Activated CD8-positive, alpha-beta memory T cell treated with anti-CD3 and anti-CD28 coated beads, Interleukin-2, amount 50 U/mL, for 24 hours (primary cell): ENCODE data around the gene WEE2.

Experiments
- DNase-seq: peaks from one replicate; pipeline ENCODE4 v3.0.0-alpha.2; 2020; ENCODE audit errors: extremely low read depth

Gene WEE2

DNA sequence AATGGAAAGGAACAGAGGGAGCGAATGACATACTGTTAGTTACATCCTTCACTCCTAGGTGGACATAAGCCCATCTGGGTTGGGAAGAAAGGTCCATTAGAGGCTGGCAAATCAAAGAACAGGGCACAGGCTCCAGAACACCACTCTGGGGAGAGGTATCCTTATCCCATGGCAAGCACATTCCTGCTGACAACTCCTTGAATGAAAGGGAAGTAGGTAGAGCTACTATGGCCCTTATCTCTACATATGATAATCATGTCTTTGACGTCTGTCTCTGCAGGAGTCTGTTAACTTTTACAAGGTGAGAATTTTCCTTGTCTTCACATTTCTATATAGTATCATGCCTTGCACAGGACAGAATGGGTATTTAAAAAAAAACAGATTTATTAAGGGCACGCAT, 16.6 kb upstream of the WEE2 start:
- no peak for DNase-seq

DNA sequence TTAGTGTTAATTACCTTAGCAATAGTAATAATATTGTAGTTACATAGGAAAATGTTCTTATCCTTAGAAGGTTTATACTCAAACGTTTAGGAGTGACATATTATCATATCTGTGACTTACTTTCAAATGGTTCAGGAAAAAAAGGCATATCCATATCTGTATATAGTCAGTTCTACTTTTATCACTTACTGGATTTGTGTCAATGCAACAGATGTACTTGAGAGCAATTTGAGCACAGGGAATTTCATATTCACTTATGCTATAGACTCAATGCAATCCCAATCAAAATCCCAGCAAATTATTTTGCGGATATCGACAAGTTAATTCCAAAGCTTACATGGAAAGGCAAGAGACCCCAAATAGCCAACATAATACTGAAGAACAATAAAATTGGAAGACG, 16.2 kb upstream of the WEE2 start:
- no peak for DNase-seq

DNA sequence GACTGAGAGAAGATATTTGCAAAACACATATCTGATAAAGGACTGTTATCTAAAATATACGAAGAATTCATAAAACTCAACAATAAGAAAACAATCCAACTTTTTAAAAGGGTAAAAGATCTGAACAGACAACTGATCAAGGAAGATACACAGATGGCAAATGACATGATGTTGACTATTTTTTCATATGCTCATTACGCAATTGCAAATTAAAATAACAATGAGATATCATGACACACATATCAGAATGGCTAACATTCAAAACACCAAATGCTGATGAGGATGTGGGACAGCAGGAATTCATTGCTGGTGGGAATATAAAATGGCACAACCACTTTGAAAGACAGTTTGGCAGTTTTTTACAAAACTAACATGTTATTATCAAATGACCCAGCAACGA, 15.1 kb upstream of the WEE2 start:
- DNase-seq: no peak

DNA sequence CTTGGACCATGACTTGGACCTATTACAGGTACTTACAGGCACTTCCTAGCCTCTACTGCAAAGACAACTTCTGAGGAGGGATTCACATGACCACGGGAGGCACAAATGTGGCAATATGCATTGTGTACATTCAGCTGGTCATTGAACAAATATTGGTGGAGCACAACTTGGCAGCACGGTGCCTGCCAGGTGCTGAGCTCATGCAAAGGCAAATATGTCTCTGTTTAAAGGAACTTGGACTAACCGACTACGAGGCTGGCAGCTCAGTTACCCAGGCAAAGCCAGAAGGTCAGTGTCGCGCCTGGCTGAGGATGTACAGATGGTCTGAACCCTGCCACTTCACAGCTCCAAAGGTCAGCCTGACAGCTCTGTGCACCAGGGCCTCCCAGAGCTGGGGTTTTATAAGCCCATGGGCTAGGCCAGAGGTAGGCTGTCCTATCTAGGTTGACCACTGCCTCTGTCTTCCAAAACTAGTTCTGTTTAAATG, 12.3 kb upstream of the WEE2 start:
- no peak for DNase-seq

DNA sequence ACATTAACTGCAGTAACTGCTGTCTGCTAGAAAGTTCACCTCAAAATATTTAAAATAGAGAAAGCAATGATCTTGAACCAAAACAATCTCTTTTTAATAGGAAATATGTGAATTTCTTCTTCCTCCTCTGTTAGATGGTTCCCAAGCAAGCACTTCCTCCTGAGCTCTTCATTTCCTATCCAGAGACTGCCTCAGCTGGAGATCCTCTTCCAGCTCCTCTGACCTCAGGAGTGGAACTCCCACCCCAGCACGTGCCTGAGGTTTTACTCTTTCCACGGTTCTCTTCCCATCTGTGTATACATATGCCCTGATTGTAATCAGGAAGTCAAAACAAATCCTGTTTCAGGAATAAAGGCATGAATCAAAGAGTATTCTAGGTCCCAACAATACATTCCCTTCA, 11.8 kb upstream of the WEE2 start:
- no peak for DNase-seq

DNA sequence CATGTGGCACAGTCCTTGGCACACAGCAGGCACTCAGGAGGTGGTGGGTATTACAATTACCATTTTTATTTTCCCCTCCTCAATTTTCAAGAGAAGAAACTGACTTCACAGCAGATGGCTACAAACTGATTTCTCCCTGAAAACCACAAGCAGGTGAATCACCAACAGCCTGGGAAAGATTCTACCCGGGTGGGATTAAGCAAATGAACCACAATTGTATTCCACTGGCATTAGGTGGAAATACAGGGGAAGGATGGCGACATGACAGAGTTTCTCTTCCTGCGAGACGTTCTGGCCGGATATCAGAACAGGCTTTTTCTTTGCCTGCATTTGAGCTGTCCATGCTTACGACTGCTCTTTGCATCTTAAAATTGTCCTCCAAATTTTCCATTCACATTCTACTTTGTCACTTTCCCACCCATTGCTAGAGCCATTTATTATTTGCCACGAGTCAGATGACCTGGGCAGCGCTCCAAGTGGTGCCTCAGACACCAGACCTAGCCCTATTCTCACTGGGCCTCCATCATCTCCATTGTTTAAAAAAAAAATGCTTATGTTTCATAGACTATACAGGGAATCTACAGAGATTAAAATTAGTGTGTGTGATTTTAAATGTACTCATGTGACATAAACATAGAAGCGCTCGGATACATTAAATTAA, 10.8 kb upstream of the WEE2 start:
- DNase-seq: no peak

DNA sequence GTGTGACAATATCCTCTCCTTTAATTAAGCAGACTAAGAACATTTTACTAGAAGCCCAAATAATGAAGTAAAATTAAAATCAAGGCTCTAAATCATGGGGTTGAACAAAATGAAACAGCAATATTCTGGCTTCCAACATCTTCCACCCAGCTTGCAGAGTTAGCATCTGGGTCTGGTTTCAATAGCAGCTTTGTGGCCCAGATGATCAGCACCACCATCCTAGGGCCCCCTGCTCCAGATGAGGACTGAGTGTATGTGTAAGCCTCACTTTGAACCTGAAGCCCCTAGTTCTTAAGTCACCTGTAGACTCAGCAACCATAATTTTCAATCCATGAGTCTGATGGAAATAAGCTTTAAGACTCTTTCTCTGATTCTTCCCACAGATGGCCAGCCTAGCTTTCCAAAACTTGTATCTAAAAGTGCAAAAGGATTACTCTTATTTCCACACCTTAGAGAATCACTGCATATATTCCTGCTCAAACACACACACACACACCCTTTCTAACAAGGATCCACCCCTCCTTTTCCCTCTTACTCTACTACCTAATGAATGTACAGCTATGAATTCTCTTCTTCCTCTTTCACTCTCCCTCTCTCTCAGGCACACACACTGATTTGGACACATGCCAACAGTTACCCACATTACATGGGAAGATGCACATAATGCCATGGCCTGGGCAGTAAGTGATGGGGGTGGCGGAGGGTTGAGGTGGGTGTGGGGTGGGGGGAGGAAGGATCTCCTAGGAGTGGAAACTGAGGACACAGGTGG, 9.7 kb upstream of the WEE2 start:
- DNase-seq: no peak

DNA sequence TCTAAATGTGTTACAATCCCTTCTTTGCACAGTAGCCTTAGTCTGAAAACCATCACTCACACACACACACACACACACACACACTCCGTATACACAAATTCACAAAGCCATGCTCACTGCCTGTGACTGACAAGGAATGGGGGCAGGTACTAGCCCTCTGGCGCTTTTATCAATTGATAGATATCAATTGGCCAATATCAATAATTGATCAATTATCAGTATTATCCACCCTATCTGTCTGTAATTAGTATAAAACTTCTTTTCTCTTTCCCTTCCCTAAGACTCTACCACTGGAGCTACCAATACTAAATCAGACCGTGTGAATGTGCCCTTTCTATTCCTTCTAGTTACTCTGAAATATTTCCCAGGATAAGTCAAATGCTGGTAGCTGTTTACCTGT, 8.3 kb upstream of the WEE2 start:
- no peak for DNase-seq

DNA sequence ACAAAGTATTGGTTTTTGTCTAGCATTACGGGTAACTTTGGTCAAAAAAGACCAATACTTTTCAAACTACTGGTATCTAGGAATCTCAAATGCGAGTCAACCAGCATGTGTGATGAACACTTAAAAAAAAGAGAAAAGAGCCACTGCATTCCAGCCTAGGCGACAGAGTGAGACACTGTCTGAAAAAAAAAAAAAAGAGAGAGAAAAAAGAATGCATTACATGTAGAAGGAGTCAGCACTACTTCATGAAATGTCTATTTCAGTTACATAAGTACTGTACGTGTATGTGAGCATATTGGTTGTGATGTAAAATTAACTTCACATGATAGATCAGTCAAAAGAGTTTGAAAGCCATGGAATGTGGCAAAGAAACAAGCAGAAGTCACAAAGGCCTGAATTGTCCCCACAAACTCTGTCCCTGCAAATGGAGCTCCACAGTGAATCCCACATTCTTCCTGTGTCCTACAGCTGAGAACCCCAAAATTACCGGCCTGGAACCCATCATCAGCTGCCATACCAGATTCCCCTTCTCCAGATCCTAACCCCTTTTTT, 7.8 kb upstream of the WEE2 start:
- no peak for DNase-seq

DNA sequence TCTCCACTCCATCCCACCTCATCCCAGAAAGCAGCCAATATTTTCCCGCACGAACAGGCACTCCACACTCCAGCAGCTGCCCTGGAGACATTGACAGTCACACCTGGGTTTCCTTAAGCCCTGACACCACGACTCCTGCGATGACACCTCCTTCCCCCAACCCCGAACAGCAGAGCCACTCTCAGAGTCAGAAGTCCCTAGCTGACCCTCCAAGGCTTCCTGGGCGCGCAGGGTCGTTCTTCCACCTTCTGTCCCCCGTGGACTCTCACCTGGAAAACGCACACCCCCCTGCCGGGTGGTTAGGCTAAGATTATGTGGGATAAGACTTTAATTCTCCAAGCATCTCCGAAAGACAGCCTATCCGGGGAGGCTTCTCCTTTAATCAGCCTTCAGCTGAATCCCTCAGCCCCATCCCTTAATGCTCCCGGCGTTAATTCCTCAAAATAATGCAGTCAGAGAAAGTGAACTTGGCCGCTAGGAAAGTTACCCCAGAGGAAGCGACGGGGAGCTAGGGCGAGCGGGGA, 7.2 kb upstream of the WEE2 start:
- no peak for DNase-seq

DNA sequence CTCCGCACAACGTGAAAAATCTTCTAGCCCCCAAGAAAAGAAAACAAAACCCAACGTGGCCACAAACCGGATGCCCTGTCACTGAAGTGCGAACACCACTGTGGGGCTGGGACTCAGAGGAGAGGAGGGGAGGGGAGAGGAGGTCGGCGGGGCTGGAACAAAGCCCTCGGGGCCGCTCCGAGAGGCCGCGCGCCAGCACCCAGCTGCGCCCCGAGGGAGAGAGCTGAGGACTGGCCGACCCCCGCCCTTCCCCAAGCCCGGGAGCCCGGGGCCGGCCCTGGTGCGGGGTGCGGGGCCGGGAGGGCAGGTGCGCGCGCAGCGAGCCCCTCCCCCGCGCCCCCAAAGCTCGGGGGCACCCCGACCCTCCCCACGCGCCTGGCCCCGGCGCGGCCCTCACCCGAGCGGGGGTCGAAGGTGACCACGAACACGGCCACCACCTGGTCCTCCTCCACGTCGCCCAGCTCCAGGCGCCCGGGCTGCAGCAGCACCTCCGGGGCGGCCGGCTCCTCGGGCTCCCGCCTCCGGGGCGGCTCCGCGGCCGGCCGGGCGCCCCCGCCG, 6.6 kb upstream of the WEE2 start:
- peak; percentile 50 for DNase-seq

DNA sequence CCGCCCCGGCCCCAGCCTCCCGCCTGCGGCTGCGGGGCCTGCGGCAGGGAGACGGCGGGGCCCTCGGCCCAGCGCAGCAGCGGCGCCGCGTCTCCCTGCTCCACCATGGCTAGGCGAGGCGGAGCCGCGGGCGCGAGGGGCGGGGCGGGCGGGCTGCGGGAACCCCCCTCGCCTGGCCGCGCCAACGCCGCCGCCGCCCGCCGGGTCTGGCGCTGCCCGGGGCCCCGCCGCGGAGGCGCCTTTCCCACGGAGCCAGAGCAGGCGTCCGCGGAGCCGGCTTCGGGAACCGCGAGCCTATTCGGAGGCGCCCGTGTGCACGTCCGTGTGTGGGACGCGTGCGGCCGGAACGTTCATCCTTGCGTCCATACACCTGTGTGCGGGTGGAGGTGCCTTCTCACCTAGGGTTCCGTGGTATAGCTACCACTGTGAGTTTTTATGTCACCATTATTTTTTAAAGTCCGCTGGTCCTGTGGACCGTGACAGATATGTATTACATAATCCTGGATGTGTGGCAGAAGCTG, 6.0 kb upstream of the WEE2 start, which contains the start of gene DENND11:
TSS of gene DENND11 (minus strand) at position 120 of the 521 bp plus-strand sequence. CDS start at position 107, 13 bp downstream.
- no peak for DNase-seq

DNA sequence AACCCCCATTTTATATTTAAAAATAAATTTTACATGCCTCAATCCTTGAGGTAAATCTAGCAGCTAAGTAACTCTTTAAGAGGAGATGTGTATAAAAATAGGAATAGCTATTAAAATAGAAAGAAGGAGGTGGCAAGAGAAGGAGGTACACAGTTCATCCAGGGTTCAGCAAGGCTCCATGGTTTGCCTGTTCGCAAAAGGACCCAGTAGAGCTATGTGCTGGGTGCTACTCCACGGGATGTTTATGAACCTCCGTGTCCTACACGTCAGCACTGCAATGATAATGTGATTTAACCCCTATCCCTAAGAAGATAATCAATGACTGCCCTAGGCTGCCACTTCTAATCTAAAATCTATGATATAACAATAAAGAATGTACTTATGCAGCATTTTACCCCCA, 5.3 kb upstream of the WEE2 start:
- DNase-seq: no peak

DNA sequence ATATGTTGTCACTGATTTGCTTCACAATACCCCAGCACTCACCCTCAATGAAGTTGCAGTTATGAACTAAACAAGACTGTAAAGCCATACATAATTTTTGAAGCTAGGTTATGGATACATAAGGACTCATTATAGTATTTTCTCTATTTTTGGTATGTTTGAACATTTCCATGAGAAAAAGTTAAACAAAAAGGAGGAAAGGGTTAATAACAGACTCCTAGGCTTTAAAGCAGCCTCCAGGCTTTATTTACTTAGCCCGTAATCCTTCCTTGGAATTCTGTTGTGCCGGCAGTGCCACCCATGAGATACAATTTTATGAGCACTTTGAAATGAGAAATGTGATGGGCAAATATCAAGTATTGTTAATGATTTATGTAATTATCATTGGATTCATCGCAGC, 4.0 kb upstream of the WEE2 start:
- DNase-seq: no peak

DNA sequence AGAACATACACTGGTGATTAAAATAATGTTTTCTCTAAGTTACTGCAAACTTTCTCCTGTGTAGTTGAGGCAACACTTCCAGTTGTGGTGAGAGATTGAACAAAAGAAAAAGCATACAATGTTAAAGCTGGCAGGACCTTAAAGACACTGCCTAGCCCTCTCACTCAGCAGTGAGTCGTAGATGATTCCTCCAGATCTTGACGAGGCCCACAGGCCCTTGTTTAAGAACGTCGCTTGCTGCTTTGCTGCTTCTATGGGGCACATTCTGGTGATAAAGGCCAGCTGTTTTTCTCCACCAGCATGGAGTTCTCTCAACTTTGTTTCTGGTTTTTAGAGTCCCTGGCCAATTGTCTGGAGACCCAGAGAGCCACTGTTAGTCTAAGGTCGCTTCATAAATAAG, 3.4 kb upstream of the WEE2 start:
- DNase-seq: no peak

DNA sequence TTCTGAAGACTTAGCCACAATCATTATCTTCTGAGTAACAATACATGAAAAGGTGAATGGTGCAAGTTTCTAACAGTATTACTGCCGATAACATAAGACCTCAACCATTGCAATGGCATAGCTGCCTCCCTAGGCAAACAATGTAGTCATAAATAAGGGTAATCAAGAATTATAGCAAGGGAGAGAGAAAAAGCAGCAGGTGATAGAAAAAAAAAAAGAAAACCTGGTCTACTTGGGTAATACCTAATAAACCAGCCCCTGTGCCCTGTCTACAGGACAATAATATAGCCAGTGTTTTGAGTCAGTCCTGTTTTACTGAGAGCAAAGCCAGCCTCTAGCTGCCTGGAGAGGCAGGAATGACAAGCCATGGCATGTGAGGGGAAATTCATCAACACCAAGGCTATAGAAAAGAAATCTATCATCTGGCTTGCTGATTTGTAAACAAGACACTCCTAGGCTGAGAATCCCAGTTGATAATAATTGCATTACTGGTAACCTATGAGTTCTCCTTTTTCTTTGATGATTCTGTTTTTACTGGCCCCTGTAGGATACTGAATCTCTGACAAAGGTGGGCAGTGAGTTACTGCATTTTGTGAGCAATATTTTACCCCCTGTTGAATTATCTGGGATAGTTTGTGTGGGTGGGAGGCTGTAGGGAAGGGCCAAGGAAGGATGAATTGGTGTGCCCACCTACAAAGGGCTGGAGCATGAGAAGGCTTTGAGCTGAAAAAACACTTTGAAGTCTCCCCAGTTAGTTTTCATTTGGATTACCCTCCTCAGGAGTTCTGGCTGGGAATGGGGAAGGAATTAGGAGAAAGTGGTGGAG, 1.7 kb upstream of the WEE2 start:
- no peak for DNase-seq

DNA sequence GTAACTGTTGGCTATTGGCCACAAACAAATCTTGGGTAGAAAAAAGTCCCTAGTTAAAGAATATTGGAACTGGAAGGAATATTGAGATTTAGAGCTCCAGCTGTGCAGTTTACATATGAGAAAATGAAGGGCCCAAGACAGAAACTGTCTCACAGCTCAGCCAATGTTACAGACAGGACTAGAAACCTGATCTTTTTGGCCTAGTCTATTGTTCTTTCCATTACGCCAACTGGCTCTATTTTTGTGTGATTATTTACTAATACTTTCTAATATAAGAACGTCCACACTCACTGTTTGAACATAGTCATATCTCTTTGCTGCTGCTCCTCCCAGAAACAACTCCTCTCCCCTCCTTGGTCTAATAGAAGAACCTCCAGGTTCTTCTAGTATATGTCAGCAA, 1.2 kb downstream of the WEE2 start:
- DNase-seq: no peak

DNA sequence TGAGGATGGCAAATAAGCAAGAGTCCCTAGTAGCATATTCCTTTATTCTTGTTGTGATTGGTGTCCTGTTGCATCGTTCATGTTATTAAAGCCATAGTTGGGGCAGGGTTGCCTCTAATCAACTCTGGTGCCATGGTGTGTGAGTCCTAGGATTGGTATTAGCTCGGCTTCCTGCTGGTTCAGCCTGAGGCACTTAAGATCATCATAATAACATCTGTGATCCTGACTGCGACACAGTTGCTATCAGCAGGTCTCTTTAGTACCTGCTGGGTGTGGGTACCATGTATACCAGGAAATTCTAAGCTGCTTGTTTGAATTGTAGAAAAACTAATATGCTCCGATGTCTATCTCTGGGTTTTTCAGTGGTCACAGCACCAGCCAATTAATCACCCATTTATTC, 1.6 kb downstream of the WEE2 start:
- DNase-seq: no peak

DNA sequence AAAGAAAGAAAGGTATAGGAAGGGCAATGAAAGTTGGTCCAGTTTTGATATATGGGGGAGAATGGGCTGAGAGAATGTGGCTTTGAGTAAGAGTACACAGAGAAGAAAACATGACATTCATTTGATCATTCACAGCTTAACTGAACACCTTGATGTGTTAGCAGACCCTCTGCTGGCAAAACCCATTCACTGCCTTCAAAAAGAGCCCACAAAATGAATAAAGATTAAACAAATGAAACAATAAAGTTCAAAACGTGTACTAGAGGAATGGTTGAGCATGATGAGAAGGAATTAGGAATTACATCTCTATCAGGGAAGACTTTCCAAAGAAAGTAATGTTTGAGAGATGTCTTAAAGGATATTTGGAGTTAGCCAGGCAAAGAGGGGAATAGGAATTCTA, 2.1 kb downstream of the WEE2 start:
- no peak for DNase-seq

DNA sequence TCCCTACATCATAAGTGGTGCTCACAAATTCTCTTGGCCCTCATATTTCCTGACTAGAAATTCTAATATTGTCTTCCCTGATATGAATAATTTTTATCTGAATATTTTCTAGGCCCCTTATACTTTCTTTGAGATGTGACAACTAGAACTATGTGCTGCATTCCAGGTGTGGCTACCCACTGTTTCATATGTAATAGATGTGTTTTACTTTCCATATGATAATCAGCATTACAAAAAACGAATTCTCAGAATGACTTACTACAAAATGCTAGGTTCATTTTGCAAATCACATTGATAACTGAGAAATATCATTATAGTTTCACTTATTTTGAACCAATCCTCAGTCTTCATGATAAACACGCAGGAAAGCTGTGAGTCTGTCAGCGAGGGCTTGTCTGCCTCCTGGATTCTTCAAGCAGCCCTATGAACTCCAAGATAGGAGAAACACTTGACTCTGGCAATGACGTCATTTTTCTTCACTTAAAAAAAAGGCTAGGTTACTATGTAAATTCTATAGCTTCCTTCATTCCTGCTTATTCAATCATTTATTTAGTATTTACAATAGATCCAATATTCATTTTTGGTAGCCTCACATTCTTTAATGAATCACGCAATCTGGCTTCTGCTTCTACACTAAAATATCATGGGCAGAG, 4.6 kb downstream of the WEE2 start:
- DNase-seq: no peak

DNA sequence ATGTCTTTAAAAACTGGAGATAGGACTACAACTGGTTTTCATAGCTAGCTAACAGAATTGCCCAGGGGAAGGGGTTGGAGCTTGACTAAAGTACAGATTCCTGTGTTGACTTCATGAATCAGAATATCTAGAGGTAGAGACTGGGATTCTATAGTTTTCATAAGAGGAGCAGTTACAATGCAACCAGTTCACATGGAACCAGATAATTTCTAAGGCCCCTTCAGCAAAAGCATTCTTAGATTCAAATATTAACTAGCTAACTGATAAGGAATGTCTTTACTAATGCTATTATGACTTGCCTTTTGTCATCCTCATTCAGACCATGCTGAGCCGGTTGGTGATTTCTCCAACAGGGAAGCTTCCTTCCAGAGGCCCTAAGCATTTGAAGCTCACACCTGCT, 5.7 kb downstream of the WEE2 start:
- DNase-seq: no peak
